ENCODE measurements around the gene SNN.

DNA sequence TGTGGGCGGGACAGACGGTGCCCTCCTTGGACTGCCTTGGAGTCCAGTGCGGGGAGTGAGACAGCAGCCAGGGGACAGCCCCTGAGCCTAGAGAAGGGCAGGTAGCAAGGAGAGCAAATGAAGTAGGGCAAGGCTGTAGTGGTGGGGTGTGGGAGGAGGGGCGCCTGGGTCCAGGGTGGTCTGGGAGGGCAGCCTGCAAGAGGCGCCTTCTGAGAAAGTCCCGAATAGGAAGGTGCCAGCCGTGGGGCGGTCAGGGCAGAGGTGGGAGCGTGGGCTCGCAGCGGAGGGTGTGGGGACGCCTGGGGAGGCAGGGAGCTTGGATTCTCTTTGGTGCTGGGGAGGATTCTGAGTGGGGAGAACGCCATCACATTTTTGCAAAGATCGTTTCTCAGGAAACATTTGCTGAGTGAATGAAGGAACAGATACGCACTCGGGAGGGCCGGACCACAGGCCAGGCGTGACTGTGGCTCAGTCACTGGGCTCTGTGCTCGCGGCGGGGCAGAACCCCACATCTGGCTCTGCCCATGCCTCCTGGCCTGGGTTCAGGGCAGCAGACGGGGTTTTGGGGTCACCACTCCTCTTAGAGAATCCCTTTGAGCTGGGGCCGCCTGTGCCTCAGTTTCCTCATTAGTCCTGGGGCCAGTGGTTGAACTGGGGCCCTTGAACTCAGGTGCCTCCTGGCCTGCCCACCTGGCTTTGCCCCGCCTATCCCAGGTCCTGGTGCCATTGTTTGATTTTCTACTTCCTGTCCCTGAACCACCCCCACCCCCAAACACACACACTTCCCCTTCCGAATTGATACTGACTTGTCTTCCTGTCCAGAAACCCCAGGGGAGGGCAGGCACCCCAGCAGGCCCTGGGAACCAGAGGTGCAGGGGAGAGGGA lies 4.2 kb downstream of the SNN start:
- TF ChIP-seq EZH2 (IDR thresholded peaks at IDR 0.05; ENCODE audit: insufficient read depth, poor library complexity, severe bottlenecking) = no peak
- TF ChIP-seq EZH2phosphoT487 (IDR thresholded peaks at IDR 0.05; ENCODE audit: insufficient read depth, low read depth) = no peak

Data from GM23248 (cell line).